ENCODE measurements around the gene OVOL1.

OVOL1 gene

DNA sequence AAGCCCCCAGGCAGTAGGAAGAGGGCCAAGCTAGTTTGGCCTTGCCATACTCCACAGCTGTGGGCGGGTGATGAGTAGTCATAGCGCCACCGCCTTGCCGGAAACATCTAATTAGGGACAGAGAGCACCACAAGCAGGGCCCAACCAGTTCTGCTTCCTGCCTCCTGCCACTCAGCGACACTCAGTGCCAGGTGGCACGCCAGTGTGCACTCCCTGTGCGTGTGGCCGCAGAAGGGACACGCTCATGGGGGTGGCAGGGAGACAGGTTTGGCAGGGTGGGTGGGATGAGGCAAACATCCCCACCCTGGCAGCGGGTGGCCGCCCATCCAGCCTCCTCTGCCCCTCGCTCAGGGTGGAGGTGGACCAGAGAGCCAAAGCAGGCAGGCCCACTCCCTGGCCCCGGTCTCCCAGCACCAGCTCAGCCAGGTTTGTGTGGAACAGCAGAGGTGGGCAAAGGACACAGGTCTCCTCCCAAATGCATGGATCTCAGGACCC, 4.9 kb downstream of the OVOL1 start:
- no peak for DNase-seq (ENCODE audit: low read depth in 2 of 2)

DNA sequence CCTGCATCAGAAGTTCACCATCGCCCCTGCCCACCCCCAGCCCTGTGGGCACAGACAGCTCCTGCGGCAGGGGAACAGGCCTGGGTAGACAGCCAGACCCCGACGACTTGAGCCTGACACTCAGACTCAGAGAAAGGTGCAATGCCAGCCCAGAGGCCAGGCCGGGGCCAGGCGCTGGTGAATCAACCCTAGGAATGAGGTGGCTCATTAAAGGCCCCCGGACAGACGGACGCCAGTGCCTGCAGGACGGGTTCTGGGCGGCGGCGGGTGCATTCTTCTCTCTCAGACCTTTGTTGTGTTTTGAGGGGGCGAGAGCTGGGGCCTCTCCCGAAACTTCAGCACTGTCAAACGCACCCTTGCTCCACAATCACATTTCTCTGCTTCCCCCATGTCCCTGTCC, 5.6 kb downstream of the OVOL1 start:
- no peak for DNase-seq (ENCODE audit: low read depth in 2 of 2)

DNA sequence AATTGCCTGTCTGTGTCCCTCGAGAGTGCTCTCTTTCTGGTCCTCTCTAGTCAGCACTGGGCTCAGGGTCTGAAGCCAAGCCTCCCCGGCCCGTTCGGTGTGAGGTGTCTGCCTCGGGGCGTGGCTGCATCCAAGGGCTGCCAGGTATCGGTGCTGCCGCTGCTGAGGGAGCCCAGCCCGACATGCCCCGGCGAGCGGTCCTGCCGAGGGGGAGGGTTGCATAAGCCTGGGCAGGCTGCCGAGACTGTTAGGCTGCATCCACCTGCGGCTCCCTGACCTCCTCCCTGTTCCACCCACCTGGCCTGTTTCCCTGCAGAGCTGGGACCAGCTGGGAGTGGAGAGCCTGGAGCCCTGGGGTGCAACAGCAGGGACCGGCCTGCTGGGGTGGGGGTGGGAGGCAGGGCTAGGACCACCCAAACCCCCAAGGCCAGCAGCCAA, 6.3 kb downstream of the OVOL1 start:
- no peak for DNase-seq (ENCODE audit: low read depth in 2 of 2)

DNA sequence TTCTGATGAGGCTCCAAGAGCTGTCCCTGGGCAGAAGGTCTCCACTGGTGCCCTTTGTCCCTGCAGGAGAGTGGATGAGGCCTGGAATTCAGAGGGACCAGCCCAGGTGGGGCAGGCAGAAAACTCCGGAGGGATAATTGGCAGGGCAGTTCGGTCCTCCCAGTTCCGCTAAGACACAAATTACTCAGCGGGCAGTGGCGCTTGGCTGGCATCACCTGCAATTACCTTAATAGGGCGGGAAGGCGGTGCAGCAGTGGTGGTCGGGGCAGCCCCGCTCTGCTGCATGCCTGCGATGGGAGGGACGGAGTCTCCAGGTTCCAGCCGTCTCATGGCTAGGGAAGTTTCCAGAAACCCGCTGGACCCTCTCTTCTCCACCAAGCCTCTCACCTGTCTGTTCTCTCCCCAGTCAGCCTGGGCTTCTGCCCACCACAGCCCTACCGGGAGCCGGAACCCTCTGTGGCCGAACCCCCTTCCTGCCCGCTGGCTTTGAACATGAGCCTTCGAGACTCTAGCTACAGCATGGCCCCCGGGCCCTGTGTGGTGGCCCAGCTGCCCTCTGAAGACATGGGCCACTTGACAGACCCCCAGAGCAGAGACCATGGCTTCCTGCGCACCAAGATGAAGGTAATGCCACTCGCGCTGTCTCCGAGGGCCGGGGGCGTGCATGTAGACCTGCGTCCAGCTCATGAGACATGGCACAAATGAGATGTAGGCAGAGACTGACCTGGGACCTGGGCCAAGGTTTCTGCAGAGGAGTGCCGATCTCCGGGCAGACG, 7.0 kb downstream of the OVOL1 start:
- no peak for DNase-seq (ENCODE audit: low read depth in 2 of 2)

DNA sequence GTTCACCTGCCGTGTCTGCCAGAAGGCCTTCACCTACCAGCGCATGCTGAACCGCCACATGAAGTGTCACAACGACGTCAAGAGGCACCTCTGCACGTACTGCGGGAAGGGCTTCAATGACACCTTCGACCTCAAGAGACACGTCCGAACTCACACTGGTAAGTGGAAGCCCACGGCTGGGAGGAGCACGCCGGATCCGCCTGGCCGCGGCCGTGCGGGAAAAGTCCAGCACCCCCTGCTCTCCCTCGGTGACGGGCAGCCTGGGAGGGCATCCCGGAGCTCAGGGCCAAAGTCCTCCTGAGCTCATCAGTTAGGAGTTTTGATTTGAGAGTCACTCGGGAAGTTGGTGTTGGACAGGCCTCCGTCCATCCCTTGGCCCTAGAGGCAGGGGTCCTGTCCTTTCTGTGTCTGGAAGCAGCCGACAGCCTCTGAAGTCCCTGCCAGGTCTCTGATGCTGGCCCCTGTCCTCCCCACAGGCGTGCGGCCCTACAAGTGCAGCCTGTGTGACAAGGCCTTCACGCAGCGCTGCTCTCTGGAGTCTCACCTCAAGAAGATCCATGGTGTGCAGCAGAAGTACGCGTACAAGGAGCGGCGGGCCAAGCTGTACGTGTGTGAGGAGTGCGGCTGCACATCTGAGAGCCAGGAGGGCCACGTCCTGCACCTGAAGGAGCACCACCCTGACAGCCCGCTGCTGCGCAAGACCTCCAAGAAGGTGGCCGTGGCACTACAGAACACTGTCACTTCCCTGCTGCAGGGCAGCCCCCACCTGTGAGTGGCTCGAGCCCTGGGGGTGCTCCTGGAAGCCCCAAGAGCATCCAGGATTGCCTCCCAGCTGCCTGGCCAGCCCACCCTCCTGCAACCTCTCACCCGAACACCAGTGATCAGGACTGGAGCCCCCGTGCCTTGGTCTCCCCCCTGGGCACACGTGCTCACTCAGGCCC, 8.0 kb downstream of the OVOL1 start:
- no peak for DNase-seq (ENCODE audit: low read depth in 2 of 2)

- DNase-seq (ENCODE audit: low read depth in 2 of 2): no peak
Measured at GRCh38 chr11:65796726-65797601, 10.1 kb downstream of the OVOL1 start.

DNA sequence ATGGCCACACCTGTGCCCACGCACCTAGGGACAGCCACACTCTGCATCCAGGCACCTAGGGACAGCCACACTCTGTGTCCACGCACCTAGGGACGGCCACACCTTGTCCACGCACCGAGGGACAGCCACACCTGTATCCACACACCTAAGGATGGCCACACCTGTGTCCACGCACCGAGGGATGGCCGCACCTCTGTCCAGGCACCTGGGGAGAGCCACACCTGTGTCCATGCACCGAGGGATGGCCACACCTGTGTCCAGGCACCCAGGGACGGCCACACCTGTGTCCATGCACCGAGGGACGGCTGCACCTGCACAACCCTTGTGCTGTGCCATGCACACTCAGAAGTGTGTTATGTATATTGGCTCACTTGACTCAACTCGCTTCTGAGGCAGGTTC, 10.8 kb downstream of the OVOL1 start:
- no peak for DNase-seq (ENCODE audit: low read depth in 2 of 2)

DNA sequence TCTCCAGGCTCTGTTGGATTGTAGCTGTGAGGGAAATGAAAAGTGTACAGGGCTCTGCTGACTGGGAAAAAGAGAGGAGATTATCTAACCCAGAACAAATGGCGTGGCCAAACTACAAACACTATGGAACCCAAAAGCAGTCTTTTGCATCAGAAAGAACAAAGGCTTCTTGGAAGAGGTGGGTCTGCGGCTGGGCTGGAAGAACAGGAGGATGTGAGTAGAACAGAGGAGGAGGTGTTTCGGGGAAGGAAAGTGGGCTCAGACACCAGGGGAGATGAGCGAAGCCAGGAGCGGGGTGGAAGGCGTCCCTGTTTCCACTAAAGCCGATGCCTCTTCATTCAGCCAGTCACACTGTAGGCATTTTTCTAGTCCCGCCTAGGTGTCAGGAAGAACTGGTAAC, 12.0 kb downstream of the OVOL1 start:
- no peak for DNase-seq (ENCODE audit: low read depth in 2 of 2)

DNA sequence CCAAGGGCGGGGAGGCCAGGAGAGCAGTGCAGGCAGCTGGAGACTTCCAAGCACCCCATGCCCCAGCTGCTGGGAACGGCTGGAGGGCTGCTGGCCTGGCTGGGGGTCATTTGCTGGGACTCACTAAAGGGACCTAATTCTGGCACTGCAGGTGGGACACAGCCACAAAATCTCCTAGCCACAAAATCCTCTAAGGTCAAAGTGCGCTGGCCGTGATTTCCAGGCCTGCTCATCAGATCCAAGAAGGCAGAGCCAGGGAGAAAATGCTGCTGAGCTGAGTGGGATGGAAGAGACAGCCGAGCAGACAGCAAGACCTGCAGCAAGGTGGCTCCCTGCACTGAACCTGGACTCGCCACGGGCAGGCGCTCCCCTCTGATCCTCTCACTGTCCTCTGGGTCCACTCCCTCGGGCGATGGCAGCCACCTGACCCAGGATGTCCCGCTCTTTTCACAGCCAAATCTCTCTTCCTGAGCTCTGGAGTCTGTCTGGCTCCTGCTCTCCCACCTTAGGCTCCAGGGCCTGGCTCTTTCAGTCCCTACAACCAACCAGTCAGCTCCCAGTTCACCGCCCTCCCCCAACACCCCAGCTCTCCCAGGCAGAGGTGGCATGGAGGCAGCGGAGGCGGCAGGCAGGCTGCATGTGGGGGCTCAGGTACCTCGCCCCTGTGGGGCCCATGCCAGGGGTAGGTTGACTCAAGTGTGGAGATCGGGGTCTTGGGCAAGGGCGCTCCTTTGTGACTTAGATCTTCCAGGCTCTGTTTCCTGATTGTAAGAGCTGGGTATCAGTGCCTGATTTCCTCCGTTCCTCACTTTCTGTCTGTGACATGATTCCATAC, 14.5 kb downstream of the OVOL1 start:
- DNase-seq (ENCODE audit: low read depth in 2 of 2): no peak

GRCh38 chr11:65802841-65803240, 16.0 kb downstream of the OVOL1 start:
- no peak for DNase-seq (ENCODE audit: low read depth in 2 of 2)

DNA sequence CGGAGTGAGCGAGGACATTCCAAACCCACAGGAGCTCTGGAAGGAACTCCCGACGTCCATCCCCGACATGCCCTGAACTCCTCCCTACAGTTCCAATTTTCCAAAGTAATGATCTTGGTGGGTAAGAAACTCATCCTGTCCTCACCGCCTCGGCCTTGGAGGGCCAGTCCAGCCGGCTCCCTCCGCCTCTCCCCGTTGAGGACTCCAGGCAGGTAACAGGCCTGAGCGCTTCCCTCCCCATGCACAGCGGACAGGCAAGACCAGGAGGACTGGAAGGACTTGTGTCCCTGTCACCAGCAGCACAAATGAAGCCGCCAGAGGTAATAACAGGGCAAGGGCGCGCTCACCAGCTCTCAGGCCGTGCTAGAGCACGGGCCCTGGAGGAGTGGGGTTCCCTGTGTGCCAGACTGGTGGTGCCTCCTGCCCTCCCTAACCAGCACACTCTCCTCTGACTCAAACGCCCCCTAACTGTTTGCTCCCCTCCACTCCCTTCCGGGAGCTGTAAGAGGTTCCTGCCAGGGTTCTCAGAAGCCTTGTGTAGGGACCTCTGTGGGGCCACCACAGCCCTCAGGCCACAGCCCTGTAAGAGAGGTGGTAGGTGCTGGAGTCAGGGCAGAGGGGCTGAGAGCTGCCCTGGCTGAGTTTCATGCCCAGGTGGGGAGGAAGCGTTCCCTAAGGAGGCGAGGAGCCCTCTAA, 17.1 kb downstream of the OVOL1 start:
- no peak for DNase-seq (ENCODE audit: low read depth in 2 of 2)

GRCh38 chr11:65806979-65807378, 20.1 kb downstream of the OVOL1 start:
- DNase-seq (ENCODE audit: low read depth in 2 of 2): no peak

DNA sequence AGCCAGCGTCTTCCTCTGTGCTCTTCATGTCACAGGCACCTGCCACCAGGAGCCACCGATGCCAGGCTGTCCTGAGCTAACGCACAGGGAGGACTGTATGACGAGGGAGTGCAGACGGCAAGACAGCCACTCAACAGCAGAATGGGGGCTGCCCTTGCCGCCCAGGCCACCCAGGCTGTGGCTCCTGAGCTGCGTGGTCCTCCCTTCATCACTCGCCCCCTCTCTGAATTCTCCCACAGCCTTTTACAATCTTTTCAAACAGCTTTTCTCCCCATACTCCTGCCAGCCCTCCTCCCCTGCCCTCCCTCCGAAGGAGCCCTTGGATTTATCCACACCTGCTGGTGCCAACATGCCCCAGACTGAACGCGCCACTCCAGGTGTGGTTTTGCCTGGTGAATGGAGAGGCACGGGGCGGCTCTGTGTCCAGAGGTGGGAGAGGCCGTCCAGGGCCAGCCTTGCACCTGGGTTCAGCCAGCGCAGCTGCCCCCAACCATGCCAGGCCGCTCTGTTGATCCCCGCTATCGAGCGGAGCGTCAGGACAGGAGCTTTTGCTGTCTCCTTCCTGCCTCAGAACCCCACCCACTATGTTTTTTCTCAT, 22.0 kb downstream of the OVOL1 start:
- DNase-seq (ENCODE audit: low read depth in 2 of 2): no peak

GRCh38 chr11:65809496-65809895, 22.6 kb downstream of the OVOL1 start:
- no peak for DNase-seq (ENCODE audit: low read depth in 2 of 2)

- no peak for DNase-seq (ENCODE audit: low read depth in 2 of 2)
Measured at GRCh38 chr11:65810046-65810868, 23.4 kb downstream of the OVOL1 start.

DNA sequence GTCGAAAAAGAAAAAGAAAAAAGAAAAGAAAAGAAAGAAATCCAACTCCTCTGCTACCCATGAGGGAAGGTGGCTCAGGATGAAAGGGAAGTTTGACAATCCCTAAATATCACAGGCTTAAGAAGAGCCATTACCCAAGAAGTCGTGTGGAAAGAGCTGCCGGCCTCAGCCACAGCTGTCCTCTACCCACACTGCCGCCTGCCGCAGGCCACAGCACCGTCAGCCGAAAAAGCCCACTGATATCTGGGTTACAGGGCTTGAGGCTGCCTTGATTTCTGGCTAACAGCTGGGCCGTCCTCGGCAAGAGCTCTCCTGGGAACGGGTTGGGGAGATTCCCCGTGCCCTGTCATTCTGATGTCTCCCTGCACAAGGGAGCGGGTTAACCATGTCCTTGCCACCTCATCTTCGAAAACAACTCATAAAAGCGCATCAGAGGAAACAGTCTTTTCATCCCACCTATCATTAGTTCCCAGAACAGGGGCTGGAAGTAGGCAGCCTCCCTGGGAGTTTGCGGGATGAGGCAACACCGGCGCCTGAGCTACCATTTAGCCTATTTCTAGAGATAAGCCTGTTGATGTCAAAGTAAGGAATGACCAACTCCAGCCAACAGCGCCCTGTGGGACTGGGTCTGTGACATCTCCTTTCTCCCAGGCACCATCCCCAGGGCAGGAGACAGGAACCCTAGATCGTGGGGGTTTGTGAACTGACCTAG, 25.1 kb downstream of the OVOL1 start:
- DNase-seq (ENCODE audit: low read depth in 2 of 2): no peak

DNA sequence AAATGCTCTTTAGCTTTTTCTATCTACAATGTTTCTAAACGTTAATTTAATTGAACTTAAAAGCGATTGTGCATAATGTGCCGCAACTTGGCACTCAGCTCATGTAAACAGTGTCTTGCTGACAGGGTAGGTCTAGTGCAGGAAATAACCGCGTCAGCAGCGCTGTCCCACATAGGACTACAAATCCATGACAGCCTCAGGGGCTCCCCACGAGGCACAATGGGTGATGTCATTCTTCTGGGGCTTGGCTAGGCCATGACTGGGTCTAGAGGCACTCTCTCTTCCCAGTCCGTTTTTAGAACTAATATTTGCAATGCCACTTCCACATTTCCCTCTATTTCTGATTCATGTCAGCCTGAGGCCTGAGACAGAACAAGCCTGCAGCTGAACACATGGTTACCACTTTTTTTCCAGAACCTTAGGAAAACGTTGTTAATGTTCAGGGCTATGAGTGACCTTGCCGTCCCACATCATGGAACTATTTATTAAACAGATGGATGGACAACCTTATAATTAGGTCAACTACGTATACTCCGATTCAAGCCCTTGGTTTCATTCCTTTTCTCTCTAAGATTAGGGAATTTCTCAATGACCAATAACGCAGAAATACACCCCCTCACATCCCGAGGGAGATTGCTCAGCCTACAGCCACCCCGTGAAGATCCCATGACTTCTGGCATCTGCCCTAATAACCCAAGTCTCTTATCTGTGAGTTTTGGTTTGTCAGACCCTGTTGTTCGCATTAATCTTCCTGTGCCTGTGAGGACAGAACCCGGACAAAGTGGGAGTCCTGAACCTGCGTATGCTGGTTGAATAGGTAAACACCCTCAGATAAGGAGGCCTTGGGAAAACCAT, 27.5 kb downstream of the OVOL1 start:
- no peak for DNase-seq (ENCODE audit: low read depth in 2 of 2)

Data from stimulated activated CD4-positive, alpha-beta T cell treated with anti-CD3 and anti-CD28 coated beads, Interleukin-1b, Interleukin-23, amount 100 ng/mL, for 1 hour (primary cell).